Urinary bladder (tissue), 4 donors: Measurements from ENCODE around the gene SEMA3C. TPM values are rescaled to one million over a fixed set of nuclear protein-coding genes. Genes with fewer than 3 reads are reported as not detected.
A peak's percentile ranks its signal among the peaks of the same experiment; 100 is the strongest.

ENCODE experiments used
- DNase-seq: peaks from one replicate; pipeline ENCODE4 v3.0.0-alpha.2; 2015; ENCODE audit errors: extremely low spot score
- H3K27ac ChIP-seq: one replicate; pipeline ENCODE4 v1.5.1; 2013; ENCODE audit warnings: low read depth, mild to moderate bottlenecking, moderate library complexity
- H3K36me3 ChIP-seq: one replicate; pipeline ENCODE4 v1.6.1; 2013; ENCODE audit warnings: mild to moderate bottlenecking, moderate library complexity; ENCODE audit not compliant: insufficient read depth
- H3K4me1 ChIP-seq: one replicate; pipeline ENCODE4 v1.6.1; 2013; ENCODE audit warnings: mild to moderate bottlenecking, moderate library complexity; ENCODE audit not compliant: insufficient read depth
- H3K4me3 ChIP-seq: one replicate; pipeline ENCODE4 v1.5.1; 2013; ENCODE audit warnings: low read depth, low read length
- WGBS: extraction: QIAGEN DNeasy Blood & Tissue Kit; methylation state at CpG from one replicate; pipeline ENCODE4 v1.1.7; 2013; 5-methylcytosine and 5-hydroxymethylcytosine counted together
- polyA plus RNA-seq: library from polyadenylated mRNA; stranded (reverse); fragments of 200-250 nt; gene quantifications from one replicate; pipeline ENCODE4 v1.2.3, GENCODE V29; 2013
- total RNA-seq: library from RNA; depleted of rRNA; stranded (reverse); fragments of >200 nt; gene quantifications from one replicate; pipeline ENCODE4 v1.2.3, GENCODE V29; 2014
- donor health status: healthy with polysubstance abuse.
- donor health status: healthy.

Gene SEMA3C
- total and polyA plus RNA-seq, 2 donors = 62.3 to 570 TPM

DNA sequence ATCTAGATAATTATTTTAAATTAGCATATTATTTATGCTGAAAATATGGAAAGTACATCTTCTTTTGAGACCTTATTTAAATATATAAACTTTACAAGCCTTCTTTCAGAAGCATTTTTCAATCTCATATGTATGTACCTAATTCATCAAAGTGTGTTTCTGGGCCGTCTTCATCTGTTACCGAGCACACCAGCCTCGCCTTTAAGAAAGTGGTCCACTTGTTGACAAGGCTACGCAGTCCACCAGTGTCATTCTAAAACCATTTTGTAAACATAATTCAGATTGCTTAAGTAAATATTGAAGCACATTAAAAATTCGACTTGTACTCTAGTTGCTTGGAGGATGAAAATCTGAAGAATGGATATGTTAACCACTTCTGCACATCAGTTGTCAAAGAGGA is 116.3 kb downstream of the SEMA3C start:
- H3K36me3 ChIP-seq = no peaks in the 10 kb centered on the region
- 80% methylated on average over 5 of the region's 5 CpGs for WGBS
- H3K4me1 ChIP-seq = no peaks in the 10 kb centered on the region
- no peak for DNase-seq
- no peak overlapping the region for H3K27ac ChIP-seq
- H3K4me3 ChIP-seq = no peak overlapping the region

DNA sequence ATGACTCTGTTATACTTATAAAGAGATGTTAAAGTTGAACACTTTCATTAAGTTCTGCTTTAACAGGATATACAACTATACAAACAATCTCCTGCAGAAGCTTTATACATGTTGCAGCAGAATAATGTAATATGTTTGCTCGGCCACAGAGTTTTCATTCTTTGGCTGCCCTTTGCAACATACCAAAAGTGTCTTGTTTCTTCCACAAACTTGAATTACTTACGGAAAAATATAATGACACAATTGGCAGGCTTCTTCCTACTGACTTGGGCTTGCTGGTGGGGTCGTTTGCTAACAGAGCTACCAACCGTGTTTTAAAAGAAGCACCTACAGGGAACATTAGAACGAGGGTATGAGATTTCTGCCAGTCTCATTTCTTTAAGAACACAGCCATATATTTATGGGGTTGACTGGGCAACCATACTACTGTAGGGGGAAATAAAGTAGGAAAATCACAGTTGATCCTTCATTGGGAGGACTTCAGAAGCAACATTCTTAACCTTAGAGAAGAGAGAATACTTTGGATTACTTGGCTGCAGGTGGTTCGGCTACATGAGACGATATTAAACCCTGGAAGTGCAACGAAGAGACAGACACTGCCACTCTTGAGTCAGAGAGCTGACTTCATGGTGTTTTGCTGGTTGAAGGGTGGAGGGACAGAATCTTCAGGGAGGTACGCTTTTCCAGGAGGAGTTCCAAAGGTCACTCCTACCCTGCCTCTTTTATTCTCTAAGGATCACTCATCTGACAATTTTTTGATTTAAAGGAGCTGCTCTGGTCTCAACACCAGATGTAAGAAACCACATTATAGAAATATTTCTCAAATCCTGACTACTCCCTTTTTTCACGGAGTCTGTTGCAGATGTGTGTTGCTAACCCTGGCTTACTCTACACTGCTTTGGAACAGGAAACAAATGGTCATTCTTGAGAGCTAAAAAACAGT is 123.9 kb downstream of the SEMA3C start:
- H3K4me3 ChIP-seq = no peak overlapping the region
- DNase-seq = no peak
- 61% methylated on average over 10 of the region's 10 CpGs for WGBS
- no peak overlapping the region for H3K27ac ChIP-seq
- no peaks in the 10 kb centered on the region for H3K36me3 ChIP-seq
- H3K4me1 ChIP-seq = no peaks in the 10 kb centered on the region

DNA sequence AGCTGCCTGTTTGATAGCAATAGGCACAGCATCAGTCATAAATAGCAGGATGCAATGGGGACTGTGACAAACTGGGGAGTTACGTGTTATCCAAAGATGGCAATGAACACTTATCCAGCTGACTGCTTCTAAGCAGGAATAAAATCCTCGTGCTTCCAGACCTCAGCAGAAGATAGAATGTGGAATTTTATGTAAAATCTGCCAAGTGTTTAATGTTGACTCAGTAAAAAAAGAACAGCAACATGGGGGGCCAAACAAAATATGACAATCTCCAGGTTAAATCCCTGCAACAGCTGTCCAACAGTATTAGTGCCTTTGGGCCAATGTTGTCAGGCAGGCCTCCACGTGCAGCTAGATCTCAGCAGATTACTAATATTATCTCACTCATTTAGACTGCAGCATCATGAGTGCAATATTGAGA is 127.3 kb downstream of the SEMA3C start:
- Histone ChIP-seq H3K4me3 (no peak overlapping the region), H3K27ac (no peak overlapping the region), H3K36me3 (no peaks in the 10 kb centered on the region), H3K4me1 (no peaks in the 10 kb centered on the region)
- WGBS = 23% methylated on average over 3 of the region's 3 CpGs
- DNase-seq = no peak

DNA sequence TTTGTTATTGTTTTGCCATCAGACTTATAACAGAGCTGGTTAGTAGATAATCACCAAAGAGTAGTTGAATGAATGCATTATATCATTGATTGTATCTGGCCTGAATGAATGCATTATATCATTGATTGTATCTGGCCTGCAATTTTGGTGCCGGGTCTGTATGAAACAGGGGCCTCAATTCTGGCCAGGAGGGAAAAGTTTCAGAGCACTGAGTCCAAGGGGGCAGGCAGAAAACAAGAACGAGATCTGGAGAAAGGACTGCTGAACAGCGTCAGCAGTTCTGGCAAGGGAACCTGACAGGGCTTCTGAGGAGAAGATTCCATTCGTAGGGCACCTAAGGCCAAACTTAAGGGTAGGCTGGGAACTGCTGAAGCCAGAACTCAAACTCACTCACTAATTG is 128.0 kb downstream of the SEMA3C start:
- Histone ChIP-seq H3K27ac (peak overlapping the region; percentile 3), H3K4me3 (no peak overlapping the region), H3K36me3 (no peaks in the 10 kb centered on the region), H3K4me1 (no peaks in the 10 kb centered on the region)
- DNase-seq = no peak
- 27% methylated on average over 4 of the region's 4 CpGs for WGBS

DNA sequence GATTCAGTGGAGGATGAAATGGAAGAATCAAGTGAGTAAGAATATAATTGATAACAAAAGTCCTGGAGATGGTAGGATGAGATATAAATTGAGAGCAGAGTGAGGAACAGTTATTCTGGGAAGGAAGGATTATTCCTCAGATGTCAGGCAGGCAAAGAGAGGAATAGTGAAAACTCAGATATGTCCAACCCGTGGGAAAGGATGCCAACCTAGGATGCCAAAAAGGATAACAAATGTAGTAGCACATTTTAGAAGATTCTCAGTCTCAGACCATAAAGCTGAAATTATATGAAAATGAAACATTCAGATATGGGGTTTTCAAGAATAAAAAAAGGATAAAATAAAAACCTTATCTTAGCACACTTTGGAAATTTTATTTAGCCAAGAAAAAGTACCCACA is 131.1 kb downstream of the SEMA3C start:
- H3K4me3 ChIP-seq = no peak overlapping the region
- H3K4me1 ChIP-seq = no peaks in the 10 kb centered on the region
- WGBS = 60% methylated on average over 1 of the region's 1 CpG
- no peaks in the 10 kb centered on the region for H3K36me3 ChIP-seq
- no peak for DNase-seq
- H3K27ac ChIP-seq = no peak overlapping the region

DNA sequence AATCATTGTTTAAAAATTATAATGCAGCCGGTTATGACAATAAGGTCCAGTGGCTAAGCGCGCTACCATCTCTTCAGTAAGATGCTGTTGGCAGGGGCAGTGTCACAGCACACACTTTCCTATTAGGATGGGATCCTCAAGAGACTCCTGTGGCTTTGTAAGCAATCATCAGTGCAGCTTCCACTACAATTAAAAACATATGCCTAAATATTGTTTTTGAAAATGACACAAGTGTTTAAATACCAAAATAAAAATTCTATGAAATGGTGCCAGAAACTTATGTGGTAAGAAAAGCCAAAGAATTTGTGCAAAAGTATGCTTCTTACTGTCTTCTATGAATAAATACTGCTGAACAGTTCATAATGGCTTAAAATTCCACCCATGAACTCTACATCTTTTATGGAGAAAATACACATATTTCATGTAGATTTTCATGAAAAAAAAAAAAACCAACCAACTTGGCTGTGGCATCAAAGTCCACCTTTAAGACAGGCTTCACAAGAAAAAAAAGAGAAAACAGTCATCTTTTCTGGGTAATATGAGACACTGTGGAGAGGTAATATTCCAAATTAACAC is 132.8 kb downstream of the SEMA3C start:
- H3K4me3 ChIP-seq = no peak overlapping the region
- 95% methylated on average over 3 of the region's 3 CpGs for WGBS
- DNase-seq = no peak
- H3K36me3 ChIP-seq = no peaks in the 10 kb centered on the region
- H3K27ac ChIP-seq = no peak overlapping the region
- no peaks in the 10 kb centered on the region for H3K4me1 ChIP-seq

DNA sequence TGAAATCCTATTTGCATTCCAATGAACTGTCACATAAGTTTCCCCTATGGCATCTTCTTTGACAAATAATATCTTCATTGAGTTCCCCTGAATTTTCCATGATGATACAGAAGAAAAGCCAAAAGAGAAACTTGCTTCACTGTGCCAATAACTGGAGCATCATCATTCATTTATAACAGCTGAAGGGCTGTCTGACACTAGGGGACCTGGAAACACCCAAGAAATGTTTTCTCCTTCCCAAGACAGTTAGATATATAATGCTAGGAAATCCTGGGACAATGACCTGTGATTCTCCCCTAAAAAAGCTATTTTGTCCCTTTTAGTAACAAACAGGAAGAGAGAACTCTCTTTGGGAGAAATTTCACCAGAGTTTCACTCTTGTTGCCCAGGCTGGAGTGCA is 133.6 kb downstream of the SEMA3C start:
- Histone ChIP-seq H3K4me3 (no peak overlapping the region), H3K4me1 (no peaks in the 10 kb centered on the region), H3K36me3 (no peaks in the 10 kb centered on the region), H3K27ac (no peak overlapping the region)
- no peak for DNase-seq

DNA sequence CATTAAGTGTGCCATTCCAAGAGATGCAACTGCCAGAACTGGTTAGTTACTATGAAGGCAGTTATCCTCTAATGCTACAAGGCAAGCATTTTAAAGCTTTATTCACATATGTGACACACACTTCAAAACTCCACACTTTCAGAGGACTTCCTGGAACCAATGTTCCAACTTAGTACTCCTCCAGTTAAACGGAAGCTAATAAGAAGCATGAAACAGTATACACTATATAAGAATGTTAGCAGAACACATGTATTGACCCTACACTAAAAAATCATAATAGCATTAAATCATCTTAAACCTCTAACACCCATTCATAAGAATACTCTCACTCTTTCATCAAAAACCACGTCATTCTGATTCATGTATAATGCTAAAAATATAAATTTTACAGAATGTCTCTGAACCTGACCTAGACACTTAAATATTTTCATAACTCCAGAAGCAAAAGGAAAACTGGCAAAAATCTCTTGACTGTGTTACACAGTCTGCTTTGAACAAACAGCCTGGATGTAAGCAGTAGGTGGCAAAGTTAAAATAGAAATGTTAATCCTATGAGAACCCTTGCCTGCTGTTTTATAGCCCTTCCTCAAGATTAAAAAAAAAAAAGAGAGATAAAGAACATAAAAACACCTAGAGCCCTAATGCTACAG is 135.0 kb downstream of the SEMA3C start:
- H3K4me1 ChIP-seq = no peaks in the 10 kb centered on the region
- H3K36me3 ChIP-seq = no peaks in the 10 kb centered on the region
- H3K27ac ChIP-seq = no peak overlapping the region
- no peak overlapping the region for H3K4me3 ChIP-seq
- 49% methylated on average over 2 of the region's 2 CpGs for WGBS
- no peak for DNase-seq

DNA sequence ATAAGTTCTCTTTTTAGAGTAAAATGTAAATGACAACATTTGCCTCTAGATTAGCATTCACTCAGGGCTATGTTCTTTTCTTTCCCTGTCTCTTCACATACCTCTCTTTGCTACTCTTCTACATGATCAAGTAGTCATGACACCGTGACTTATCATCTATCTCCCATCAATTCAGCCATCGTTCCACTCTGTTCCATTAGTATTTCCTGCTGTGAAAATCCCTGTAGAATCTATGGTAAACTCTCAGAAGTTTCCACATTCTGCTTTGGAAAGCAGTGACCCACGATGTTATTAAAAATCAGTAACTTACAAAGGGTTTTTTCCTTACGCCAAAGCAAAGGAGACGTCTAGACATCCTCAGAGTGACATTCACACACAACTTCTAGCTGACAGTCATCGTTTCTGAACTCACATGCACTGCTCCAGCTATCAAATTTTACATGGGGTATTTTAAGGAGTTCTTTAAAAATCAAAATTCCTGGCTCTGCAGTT is 135.6 kb downstream of the SEMA3C start:
- 67% methylated on average over 6 of the region's 6 CpGs for WGBS
- no peak for DNase-seq
- H3K4me3 ChIP-seq = no peak overlapping the region
- no peaks in the 10 kb centered on the region for H3K36me3 ChIP-seq
- H3K4me1 ChIP-seq = no peaks in the 10 kb centered on the region
- H3K27ac ChIP-seq = no peak overlapping the region

DNA sequence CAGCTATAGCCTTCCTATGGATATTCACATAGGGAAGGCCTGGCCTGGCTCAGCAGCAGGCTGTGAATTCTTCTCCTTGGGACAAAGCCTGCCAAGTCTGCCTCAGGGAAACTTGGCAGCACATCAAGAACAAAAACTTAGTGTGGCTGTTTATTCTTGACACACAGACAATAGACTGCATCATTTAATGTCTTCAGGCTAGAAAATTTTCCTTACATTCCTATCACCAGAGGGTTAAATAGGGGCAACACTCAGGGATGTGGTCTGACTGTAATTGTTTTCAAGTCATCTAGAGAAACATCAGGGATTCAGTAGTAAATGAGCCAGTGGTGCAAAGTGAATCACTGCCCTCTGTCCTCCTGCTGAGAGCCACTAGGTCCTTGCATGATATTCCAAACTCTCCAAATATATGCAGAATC is 137.3 kb downstream of the SEMA3C start:
- H3K4me1 ChIP-seq = no peaks in the 10 kb centered on the region
- no peak overlapping the region for H3K27ac ChIP-seq
- no peaks in the 10 kb centered on the region for H3K36me3 ChIP-seq
- DNase-seq = peak; percentile 25
- H3K4me3 ChIP-seq = no peak overlapping the region

DNA sequence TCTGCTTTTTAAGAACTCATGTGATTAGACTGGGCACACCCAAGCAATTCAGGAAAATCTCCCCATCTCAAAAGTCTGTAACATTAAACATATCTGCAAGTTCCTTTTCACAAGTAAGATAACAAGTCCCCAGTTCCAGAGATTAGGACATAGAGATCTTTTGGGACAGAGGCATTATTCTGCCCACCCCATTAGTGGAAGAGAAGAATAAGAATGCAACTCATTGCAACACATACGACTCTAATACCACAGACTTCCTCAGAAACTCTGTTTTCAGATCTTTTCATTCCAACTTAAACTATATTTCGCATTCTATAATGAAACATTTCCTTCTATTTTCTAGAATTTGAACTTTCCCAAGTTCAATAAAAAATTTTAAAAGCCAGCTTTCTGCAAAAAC is 137.7 kb downstream of the SEMA3C start:
- WGBS = 51% methylated on average over 2 of the region's 2 CpGs
- no peak for DNase-seq
- no peaks in the 10 kb centered on the region for H3K4me1 ChIP-seq
- no peak overlapping the region for H3K4me3 ChIP-seq
- H3K36me3 ChIP-seq = no peaks in the 10 kb centered on the region
- no peak overlapping the region for H3K27ac ChIP-seq

DNA sequence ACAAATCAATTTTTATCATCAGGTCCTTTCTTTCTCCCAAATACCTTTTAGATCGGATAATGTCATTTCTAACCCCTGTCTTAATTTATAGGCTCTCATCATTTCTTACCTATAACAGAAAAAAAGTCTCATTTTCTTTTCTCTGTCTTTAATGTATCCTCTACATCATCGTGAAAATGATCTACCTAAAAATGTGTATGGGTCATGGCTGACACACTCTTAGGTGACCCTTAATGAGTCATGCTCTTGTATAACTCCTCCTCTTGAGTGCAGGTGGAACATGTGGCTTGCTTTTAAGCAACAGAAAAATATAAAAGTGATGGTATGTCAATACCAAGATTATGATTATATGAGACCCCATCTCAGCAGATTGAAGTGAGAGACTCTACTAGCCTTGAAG is 139.4 kb downstream of the SEMA3C start:
- no peak overlapping the region for H3K27ac ChIP-seq
- 96% methylated on average over 2 of the region's 2 CpGs for WGBS

DNA sequence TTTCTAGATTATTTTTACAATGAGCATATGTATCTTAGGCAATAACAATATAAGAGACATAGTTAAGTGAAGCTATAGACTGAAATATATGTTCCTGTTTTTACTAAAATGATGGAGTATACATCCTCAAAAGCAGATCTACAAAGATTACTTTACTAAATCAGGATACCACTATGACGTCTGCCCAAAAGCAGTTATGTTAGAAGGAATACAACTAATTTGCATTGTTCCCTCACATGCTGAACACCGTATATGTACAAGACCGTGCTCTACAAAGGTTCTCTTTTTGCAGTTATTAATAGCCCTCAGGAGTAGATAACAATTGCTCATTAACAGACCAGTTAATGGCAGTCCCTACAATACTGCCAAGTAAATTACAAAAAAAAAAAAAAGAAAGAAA is 143.0 kb downstream of the SEMA3C start:
- DNase-seq = no peak
- H3K36me3 ChIP-seq = no peaks in the 10 kb centered on the region
- no peak overlapping the region for H3K4me3 ChIP-seq
- 47% methylated on average over 3 of the region's 3 CpGs for WGBS
- H3K27ac ChIP-seq = peak overlapping the region; percentile 23
- peaks cover 3% of the 10 kb centered on the region for H3K4me1 ChIP-seq

More for the DNA sequence above, 139.4 kb downstream of the SEMA3C start:
- Histone ChIP-seq H3K4me3 (no peak overlapping the region), H3K36me3 (no peaks in the 10 kb centered on the region), H3K4me1 (no peaks in the 10 kb centered on the region)
- DNase-seq = no peak

DNA sequence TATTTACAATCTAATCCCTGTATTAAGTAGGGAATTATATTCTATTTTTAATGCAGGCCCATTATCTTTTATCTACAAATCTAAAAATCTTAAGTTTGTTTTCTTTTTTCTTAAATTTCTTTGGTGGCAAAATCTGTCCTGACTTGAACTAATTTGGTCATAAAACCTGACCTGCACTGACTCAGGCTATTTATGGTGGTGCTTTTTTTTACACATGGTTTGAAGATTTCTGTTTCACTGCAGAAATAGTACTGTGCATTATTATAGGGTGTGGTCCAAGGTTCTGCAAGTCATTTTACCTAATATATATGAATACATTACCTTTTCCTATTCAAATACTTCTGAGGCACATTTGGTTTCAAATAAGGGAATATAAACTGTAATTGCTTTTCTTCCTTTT is 143.4 kb downstream of the SEMA3C start:
- no peak for DNase-seq
- Histone ChIP-seq H3K27ac (no peak overlapping the region), H3K4me3 (no peak overlapping the region), H3K4me1 (peaks cover 3% of the 10 kb centered on the region), H3K36me3 (no peaks in the 10 kb centered on the region)
